Activated CD4-positive, alpha-beta T cell treated with anti-CD3 and anti-CD28 coated beads, Interleukin-2, amount 50 U/mL, for 48 hours (primary cell): ENCODE data around the gene RAB12.
"Not testable (repeated sequence)": the region's sequence is repeated elsewhere in the genome, so short reads cannot be mapped to it uniquely, and the experiment has no call there.

Experiments used
- DNase-seq, 2 experiments: peaks; one replicate each; pipeline ENCODE4 v3.0.0-alpha.2; 2020

Gene RAB12

GRCh38 chr18:8651478-8652261, 42.4 kb downstream of the RAB12 start:
- DNase-seq = not testable (repeated sequence)

DNA sequence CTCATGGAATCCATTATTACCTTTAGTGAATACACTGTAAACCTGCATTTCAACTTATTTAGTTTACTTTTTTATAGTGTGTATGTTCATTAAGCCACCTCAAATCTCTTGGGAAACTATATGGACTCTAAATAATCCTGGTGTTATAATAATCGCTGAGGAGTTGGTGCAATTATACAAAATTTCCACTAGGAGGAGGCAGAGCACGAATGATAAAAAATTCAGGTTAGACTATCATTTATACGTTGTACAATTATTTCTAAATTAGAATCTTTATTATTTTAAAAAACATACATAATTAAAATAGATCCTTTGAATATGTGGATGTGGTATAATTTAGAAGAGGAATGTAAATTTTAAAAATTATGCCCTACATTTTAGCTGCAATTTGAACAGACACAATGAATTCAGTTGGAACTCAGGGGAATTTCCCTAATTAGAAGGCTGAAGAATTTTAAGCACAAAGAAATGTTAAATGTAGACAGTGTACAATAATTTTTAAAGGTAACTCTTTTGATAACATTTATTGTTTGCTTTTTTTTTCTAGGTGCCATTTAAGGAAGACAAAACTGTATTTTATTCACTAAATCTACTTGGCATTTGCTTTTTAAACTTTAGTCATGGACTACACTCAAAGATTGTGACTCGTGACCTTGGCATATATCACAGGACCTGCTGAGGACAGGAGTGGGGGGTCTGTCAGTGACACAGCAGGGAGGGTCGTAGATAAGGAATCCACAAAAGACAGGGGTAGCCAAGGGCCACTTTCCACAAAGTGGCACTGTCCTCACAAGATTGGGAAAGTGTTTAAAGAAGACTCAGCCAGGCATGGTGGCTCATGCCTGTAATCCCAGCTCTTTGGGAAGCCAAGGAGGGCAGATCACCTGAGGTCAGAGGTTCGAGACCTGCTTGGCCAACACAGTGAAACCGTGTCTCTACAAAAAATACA, 45.5 kb downstream of the RAB12 start:
- DNase-seq = no peak

DNA sequence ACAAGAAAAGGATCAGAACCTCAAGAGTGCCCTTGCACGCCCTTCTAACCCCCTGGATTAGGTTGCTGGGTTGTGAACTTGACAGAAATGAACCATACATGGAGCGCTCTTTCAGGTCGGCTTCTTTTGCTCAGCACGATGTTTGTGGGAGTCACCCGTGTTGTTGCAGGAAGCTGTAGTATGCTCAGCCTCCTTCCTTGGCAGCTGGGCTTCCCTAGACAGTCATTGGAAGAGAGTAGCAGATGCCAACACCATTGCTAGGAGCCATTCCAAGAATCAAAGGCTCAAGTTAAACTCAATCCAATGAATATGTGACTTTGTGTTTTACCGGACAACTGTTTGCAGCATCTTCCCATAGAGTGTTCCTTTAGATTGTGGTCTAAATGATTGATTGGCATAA, 47.0 kb downstream of the RAB12 start:
- DNase-seq = no peak

GRCh38 chr18:8657050-8657820, 48.0 kb downstream of the RAB12 start:
- no peak for DNase-seq

GRCh38 chr18:8657873-8658470, 48.7 kb downstream of the RAB12 start:
- no peak for DNase-seq

DNA sequence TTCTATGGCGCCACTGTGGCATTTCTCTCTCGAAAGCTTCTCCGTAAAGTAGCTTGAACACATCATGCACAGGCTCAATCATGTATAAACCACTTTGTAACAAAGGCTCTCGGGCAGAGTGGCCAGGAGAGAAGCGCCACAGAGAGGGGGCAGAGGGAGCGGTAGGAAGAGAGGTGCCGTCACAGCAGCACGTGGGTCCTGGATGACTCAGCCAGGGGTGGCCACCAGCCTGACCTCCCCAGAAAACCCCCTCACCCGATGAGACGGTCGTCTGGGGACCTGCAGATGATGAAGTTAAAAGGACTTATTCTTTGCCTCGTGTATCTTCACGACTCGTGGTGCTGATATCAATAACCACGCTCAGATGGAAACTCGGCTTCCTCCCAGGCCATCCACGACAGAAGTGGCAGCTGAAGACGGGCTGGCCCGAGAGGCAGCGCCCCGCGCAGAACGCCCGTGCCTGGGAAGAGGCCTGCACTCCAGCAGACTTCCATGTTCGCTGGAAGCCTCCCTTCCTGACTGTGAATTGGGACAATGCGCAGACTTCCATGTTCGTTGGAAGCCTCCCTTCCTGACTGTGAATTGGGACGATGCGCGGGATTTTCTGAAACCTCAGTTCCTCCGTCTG, 49.7 kb downstream of the RAB12 start:
- DNase-seq = no peak

GRCh38 chr18:8659609-8660242, 50.5 kb downstream of the RAB12 start:
- DNase-seq = no peak

DNA sequence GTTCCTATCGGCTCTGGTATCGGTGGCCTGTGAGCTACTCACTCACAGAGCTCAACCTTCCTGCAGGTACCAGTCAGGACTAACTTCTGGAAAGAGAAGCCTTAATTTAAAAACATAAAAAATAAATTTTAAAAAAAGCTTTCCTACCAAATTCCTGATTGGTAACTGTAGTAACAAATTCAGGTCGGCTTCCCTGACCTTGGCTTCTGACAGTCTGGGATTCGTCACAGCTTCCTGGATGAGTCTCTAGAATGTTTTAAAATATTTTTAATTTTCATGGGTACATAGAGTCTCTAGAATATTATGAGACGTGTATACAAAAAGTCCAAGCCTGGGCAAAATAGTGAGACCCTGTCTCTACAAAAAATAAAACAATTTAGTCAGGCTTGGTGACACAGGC, 51.1 kb downstream of the RAB12 start:
- no peak for DNase-seq

GRCh38 chr18:8661754-8662559, 52.7 kb downstream of the RAB12 start:
- no peak for DNase-seq

DNA sequence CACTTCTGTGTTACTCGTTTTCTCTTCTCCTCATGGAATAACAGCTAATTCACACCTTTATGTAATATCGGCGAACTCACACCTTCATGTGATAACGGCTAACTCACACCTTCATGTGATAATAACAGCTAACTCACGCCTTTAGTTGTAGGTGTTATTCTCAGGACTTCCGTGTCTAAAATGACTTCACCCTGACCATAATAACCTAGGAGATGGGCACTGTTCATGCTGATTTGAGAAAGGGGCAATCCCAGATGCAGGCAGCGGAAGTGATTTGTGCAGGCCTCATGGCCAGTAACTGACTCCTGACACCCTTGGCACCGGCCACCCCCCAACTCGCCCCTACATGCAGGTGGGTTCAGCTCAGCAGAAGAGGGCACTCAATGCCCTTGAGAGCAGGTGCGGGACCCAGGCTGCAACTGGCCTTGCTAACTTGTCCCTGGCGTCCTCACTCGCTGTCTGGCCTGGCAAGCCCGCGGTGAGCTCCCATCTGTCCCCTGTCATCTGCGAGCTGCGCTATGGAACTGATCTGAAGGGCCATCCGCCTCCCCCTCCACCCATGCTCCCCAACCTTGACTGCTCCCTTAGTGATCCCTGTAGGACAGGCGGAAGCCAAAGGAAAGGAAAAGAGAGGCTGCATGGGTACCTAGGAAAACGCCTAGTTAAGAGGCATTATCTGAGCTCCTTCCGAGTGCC, 53.5 kb downstream of the RAB12 start:
- no peak for DNase-seq

- DNase-seq = no peak
Measured at GRCh38 chr18:8667846-8668245, 58.6 kb downstream of the RAB12 start.

DNA sequence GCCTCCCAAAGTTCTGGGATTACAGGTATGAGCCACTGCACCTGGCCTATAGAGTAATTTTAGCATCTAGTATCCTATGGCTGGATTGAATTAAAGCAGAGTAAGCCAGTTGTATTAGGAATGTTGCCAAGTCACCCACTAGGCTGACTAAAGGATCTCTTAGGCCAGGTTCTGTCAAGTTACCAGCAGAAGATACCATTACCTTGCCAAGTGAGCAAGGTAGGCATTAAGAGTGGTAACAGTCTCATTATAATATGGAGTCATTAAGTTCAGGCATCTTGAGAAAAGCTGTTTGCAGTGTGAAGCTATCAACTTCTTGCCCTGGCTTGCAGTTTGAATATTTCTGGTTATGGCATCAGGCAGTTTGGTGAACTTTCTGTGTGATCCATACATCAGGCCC, 59.1 kb downstream of the RAB12 start:
- DNase-seq = no peak

DNA sequence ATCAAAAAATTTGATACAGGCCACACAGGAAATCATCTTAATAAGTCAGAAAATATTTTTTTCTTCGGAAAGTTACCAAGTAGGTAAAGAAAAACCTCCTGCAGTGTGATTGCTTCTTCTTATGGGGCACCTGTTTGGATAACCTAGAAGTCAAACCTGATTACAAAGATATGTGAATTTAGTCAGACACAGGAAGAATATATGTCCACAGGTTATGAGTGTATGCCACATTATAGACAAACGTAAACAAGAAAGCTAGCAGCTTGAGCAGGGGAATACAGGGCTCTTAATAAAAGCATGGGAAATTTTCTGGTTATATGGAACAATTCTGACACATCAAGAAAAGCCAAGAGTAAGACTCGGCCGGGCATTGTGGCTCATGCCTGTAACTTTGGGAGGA, 60.3 kb downstream of the RAB12 start:
- DNase-seq = no peak

GRCh38 chr18:8673256-8674209, 64.3 kb downstream of the RAB12 start:
- DNase-seq = no peak

GRCh38 chr18:8675057-8675456, 65.8 kb downstream of the RAB12 start:
- DNase-seq = no peak

- no peak for DNase-seq
Measured at GRCh38 chr18:8681196-8681595, 72.0 kb downstream of the RAB12 start.

GRCh38 chr18:8684577-8684976, 75.3 kb downstream of the RAB12 start:
- DNase-seq = no peak

GRCh38 chr18:8685141-8685913, 76.1 kb downstream of the RAB12 start:
- DNase-seq = no peak
